Measurements from ENCODE around the gene B4GALT5. TPM values are rescaled to one million over a fixed set of nuclear protein-coding genes. Genes with fewer than 3 reads are reported as not detected.

The B4GALT5 gene
- polyA plus RNA-seq, 1 of the 3 experiments (the other 2 are of a cell fraction): 35.1 TPM

DNA sequence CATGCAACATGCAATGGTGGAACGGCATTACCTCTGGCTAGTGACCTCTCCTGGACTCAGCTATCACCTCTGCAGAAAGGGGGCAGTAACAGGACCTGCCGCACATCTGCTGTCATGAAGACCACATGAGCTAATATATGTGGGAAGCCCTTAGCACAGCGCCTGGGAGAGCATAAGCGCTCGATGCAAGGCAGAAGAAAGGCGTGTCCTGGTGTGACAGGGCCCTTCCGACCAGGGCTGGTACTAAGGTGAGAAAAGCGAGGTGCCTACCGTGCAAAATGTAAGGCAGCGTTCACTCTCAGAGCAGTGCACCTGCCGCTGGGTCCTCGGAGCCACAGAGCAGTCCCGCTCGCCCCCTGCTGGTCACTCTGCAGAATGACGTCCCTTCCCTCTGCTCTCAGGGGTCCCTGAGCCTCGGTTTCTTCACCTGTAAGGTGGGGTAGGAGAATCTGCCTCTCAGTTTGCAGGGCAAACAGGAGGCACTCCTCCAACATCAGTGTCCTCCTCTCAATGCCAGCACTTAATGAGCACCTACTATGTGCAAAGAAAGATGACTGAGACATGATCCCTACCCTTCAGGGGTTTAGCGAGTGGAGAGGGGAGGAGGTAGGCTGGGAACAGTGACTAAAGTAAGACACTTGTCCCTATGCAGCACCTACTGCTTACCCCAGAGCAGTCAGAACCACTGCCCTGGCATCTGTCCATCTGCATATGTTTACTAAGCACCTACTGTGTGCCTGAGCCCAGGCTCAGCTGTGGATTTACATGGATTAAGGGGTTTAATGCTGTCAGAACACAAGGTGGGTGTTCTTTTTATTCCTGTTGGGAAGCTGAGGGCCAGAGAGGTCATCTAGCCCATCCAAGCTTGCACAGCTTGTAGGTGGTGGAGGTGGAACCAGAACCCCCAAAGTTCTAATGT is 104.7 kb downstream of the B4GALT5 start:
- H3K4me2 ChIP-seq: no peak overlapping the region
- peak; percentile 80 for DNase-seq
- H3K9me2 ChIP-seq: no peaks in the 10 kb centered on the region
- TF ChIP-seq ELF1 (IDR thresholded peaks at IDR 0.05): no peak
- TF ChIP-seq, protein P1, sequence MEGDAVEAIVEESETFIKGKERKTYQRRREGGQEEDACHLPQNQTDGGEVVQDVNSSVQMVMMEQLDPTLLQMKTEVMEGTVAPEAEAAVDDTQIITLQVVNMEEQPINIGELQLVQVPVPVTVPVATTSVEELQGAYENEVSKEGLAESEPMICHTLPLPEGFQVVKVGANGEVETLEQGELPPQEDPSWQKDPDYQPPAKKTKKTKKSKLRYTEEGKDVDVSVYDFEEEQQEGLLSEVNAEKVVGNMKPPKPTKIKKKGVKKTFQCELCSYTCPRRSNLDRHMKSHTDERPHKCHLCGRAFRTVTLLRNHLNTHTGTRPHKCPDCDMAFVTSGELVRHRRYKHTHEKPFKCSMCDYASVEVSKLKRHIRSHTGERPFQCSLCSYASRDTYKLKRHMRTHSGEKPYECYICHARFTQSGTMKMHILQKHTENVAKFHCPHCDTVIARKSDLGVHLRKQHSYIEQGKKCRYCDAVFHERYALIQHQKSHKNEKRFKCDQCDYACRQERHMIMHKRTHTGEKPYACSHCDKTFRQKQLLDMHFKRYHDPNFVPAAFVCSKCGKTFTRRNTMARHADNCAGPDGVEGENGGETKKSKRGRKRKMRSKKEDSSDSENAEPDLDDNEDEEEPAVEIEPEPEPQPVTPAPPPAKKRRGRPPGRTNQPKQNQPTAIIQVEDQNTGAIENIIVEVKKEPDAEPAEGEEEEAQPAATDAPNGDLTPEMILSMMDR (IDR thresholded peaks at IDR 0.05): peak; percentile 95
- TF ChIP-seq, protein P2, sequence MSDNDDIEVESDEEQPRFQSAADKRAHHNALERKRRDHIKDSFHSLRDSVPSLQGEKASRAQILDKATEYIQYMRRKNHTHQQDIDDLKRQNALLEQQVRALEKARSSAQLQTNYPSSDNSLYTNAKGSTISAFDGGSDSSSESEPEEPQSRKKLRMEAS (IDR thresholded peaks at IDR 0.05; ENCODE audit: low read depth): no peak
- TF ChIP-seq RAD21 (IDR thresholded peaks at IDR 0.05; ENCODE audit: low read length): peak; percentile 90
- TF ChIP-seq POLR2AphosphoS5 (IDR thresholded peaks at IDR 0.05; ENCODE audit: low read depth, low read length): no peak
- no peak for TF ChIP-seq RFX5 (IDR thresholded peaks at IDR 0.05; ENCODE audit: low read length)
- no peak for TF ChIP-seq FOSL2 (IDR thresholded peaks at IDR 0.05; ENCODE audit: borderline replicate concordance, low read depth)
- no peak for TF ChIP-seq MEF2A (IDR thresholded peaks at IDR 0.05; ENCODE audit: borderline replicate concordance, low read depth)
- peak; percentile 96 for TF ChIP-seq SMC3 (IDR thresholded peaks at IDR 0.05; ENCODE audit: low read depth, low read length)
- CTCF ChIA-PET: interaction anchor here (0.5 to 18.3 kb wide), 73 partner anchors 10 to 618 kb away, joined by 3 to 556 read pairs (median 4); partner anchors contain the start of gene SLC9A8
- H3K36me3 ChIP-seq (replicated peaks in 1 of 2; ENCODE audit: control insufficient read depth in 1 of 2, insufficient read depth in 2 of 2, low read length in 1 of 2): no peaks in the 10 kb centered on the region
- POLR2A ChIA-PET: no interaction called here
- no peak overlapping the region for H2AFZ ChIP-seq (ENCODE audit: low read depth)
- no peaks in the 10 kb centered on the region; the same call in 1 of the 2 replicates for H4K20me1 ChIP-seq (ENCODE audit: insufficient read depth)
- no peaks in the 10 kb centered on the region for H3F3A ChIP-seq (replicated peaks; ENCODE audit: insufficient read depth)
- H3K9ac ChIP-seq: no peak overlapping the region
- no peak overlapping the region for H3K27ac ChIP-seq (ENCODE audit: low read depth in 2 of 2, low read length in 1 of 2)
- H3K9me3 ChIP-seq: no peaks in the 10 kb centered on the region
- H3K4me3 ChIP-seq (ENCODE audit: low read depth in 2 of 2, low read length in 1 of 2): no peak overlapping the region
- H3K27me3 ChIP-seq (ENCODE audit: insufficient read depth): 0 out of 2 replicates have a peak, but pooled peaks cover 5% of the 10 kb centered on the region
- H3K79me2 ChIP-seq (ENCODE audit: insufficient read depth): no peaks in the 10 kb centered on the region
- WGBS (ENCODE audit: low lambda C conversion rate): 17% methylated on average over 6 of the region's 17 CpGs
- H3K4me1 ChIP-seq (ENCODE audit: control insufficient read depth in 1 of 2, insufficient read depth in 2 of 2, low read depth in 1 of 2, low read length in 1 of 2): peaks cover 0 to 17% of the 10 kb centered on the region in 2 experiments; a peak in 1 of 4 replicates

DNA sequence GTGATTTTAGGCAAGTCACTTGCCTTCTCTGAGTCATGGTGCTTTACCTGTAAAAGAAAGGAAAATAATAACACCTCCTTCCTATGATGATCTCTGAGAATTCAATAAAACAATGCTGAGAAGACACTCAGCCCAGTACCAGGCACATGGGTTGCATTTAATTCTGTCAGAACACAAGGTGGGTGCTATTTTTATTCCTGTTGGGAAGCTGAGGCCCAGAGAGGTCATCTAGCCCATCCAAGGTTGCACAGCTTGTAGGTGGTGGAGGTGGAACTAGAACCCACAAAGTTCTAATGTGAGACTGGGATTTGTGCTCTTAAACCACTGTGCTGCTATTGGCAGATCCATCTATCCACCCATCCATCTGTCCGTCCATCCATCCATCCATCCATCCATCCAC is 106.1 kb downstream of the B4GALT5 start:
- WGBS (ENCODE audit: low lambda C conversion rate): 91% methylated on average over 1 of the region's 1 CpG
- ChIA-PET POLR2A (no interaction called here), CTCF (interaction anchor here (1.0 to 18.3 kb wide), 19 partner anchors 9 to 290 kb away, joined by 3 to 556 read pairs (median 14); partner anchors contain the start of gene SLC9A8)
- H3K9me2 ChIP-seq: no peaks in the 10 kb centered on the region
- no peak overlapping the region for H3K27ac ChIP-seq (ENCODE audit: low read depth in 2 of 2, low read length in 1 of 2)
- H2AFZ ChIP-seq (ENCODE audit: low read depth): no peak overlapping the region
- H3K9me3 ChIP-seq: no peaks in the 10 kb centered on the region
- no peak for DNase-seq
- no peaks in the 10 kb centered on the region for H3K36me3 ChIP-seq (replicated peaks in 1 of 2; ENCODE audit: control insufficient read depth in 1 of 2, insufficient read depth in 2 of 2, low read length in 1 of 2)
- H3K4me2 ChIP-seq: no peak overlapping the region
- H3K4me3 ChIP-seq (ENCODE audit: low read depth in 2 of 2, low read length in 1 of 2): no peak overlapping the region
- H3K9ac ChIP-seq: no peak overlapping the region
- H3K79me2 ChIP-seq (ENCODE audit: insufficient read depth): no peaks in the 10 kb centered on the region
- H3K27me3 ChIP-seq (ENCODE audit: insufficient read depth): 0 out of 2 replicates have a peak, but pooled peaks cover 5% of the 10 kb centered on the region
- TF ChIP-seq FOSL2 (IDR thresholded peaks at IDR 0.05; ENCODE audit: borderline replicate concordance, low read depth) (no peak), NRF1 (IDR thresholded peaks at IDR 0.05; ENCODE audit: low read depth, low read length) (no peak), FOXJ3 (CRISPR knock-in tag; IDR thresholded peaks at IDR 0.05) (no peak)
- no peaks in the 10 kb centered on the region; the same call in 1 of the 2 replicates for H4K20me1 ChIP-seq (ENCODE audit: insufficient read depth)
- H3K4me1 ChIP-seq (ENCODE audit: control insufficient read depth in 1 of 2, insufficient read depth in 2 of 2, low read depth in 1 of 2, low read length in 1 of 2): peaks cover 0 to 17% of the 10 kb centered on the region in 2 experiments; a peak in 1 of 4 replicates
- no peaks in the 10 kb centered on the region for H3F3A ChIP-seq (replicated peaks; ENCODE audit: insufficient read depth)

All from SK-N-SH (cell line).